Lower leg skin (tissue), 4 donors: ENCODE data around the gene INSL3. TPM values are rescaled to one million over a fixed set of nuclear protein-coding genes. Genes with fewer than 3 reads are reported as not detected.

ENCODE experiments used
- DNase-seq, 2 donors: peaks; one replicate each; pipeline ENCODE4 v3.0.0-alpha.2; 2019; ENCODE audit warnings: low spot score in 2 of 2
- H3K4me3 ChIP-seq: fragments of 200-600 bp; sonication (generic); 2 replicates; pipeline ENCODE4 v1.5.1; 2017; ENCODE audit warnings: mild to moderate bottlenecking, low read depth; ENCODE audit not compliant: poor library complexity, severe bottlenecking
- POLR2A ChIP-seq, 2 donors: fragments of 450-650 bp; IDR thresholded peaks; one replicate each; pipeline ENCODE4 v1.6.1; 2016 to 2017; ENCODE audit warnings: antibody characterized with exemption in 2 of 2, mild to moderate bottlenecking in 1 of 2, moderate library complexity in 1 of 2
- WGBS, 2 donors: methylation state at CpG; one replicate each; pipeline ENCODE4 v1.1.5; 2018; 5-methylcytosine and 5-hydroxymethylcytosine counted together
- intact Hi-C: fragments of 100-400 bp; cut with DNase I; formaldehyde crosslinking; loops from one replicate; pipeline ENCODE4 v1.15.0; 2023; ENCODE audit warnings: low total_unique reads
- total RNA-seq, 4 donors: library from RNA; depleted of rRNA; stranded (reverse); fragments of >200 nt; gene quantifications; one replicate each; pipeline ENCODE4 v1.1.0, GENCODE V29; 2016
- TF ChIP-seq, protein P1 (sequence below), 3 donors: fragments of 450-650 bp; IDR thresholded peaks; one replicate each; pipeline ENCODE4 v1.5.1; 2016; ENCODE audit warnings: antibody characterized with exemption in 3 of 3, mild to moderate bottlenecking in 3 of 3, moderate library complexity in 2 of 3

INSL3 gene
- total RNA-seq, 4 donors from 2014 or later, result not detected

DNA sequence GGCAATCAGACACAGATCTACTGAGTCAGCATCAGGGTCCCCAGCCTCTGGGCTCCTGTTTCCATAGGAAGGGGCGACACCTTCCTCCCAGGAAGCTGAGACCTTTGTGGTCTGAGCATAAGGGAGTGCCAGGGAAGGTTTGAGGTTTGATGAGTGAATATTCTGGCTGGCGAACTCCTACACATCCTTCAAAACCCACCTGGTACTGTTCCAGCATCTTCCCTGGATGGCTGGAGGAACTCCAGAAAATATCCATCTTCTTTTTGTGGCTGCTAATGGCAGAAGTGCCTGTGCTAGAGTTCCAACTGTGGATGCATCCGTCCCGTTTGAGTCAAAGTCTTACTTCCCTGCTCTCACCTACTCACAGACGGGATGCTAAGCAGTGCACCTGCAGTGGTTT lies 9.2 kb downstream of the INSL3 start:
- 71 to 75% methylated on average over 5 of the region's 5 CpGs for WGBS, 2 donors
- DNase-seq, result no peak
- TF ChIP-seq POLR2A (IDR thresholded peaks at IDR 0.05), result no peak
- TF ChIP-seq, protein P1, sequence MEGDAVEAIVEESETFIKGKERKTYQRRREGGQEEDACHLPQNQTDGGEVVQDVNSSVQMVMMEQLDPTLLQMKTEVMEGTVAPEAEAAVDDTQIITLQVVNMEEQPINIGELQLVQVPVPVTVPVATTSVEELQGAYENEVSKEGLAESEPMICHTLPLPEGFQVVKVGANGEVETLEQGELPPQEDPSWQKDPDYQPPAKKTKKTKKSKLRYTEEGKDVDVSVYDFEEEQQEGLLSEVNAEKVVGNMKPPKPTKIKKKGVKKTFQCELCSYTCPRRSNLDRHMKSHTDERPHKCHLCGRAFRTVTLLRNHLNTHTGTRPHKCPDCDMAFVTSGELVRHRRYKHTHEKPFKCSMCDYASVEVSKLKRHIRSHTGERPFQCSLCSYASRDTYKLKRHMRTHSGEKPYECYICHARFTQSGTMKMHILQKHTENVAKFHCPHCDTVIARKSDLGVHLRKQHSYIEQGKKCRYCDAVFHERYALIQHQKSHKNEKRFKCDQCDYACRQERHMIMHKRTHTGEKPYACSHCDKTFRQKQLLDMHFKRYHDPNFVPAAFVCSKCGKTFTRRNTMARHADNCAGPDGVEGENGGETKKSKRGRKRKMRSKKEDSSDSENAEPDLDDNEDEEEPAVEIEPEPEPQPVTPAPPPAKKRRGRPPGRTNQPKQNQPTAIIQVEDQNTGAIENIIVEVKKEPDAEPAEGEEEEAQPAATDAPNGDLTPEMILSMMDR (IDR thresholded peaks at IDR 0.05), result no peak
- no peak overlapping the region for H3K4me3 ChIP-seq
- intact Hi-C loops, result no loop called here

DNA sequence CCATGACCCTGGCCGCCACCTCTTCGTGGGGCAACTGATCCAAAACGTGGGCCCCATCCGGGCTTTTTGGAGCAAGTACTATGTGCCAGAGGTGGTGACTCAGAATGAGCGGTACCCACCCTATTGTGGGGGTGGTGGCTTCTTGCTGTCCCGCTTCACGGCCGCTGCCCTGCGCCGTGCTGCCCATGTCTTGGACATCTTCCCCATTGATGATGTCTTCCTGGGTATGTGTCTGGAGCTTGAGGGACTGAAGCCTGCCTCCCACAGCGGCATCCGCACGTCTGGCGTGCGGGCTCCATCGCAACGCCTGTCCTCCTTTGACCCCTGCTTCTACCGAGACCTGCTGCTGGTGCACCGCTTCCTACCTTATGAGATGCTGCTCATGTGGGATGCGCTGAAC lies 9.6 kb downstream of the INSL3 start:
- 87 to 89% methylated on average over 20 of the region's 20 CpGs for WGBS, 2 donors
- TF ChIP-seq POLR2A (IDR thresholded peaks at IDR 0.05), result no peak
- TF ChIP-seq, protein P1 (IDR thresholded peaks at IDR 0.05), result no peak
- intact Hi-C loops, result no loop called here
- H3K4me3 ChIP-seq, result no peak overlapping the region
- DNase-seq, result no peak

DNA sequence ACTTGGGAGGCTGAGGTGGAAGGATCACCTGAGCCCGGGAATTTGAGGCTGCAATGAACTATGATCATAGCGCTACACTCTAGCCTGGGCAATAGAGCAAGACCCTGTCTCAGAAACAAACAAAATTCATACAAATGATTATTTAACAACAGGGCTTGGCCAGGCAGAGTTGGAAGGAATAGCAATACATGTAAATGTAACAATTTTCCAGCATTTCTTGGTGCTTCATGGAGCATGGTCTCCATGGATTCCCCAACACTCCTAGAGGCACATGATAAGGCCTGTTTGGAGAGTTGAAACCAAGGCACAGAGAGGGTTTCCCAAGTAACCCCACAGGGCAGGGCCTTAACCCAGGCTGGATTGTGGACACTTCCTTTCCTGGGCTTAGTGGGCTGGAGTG lies 10.2 kb downstream of the INSL3 start:
- DNase-seq, result no peak
- H3K4me3 ChIP-seq, result no peak overlapping the region
- 91 to 96% methylated on average over 2 of the region's 2 CpGs for WGBS, 2 donors
- intact Hi-C loops, result no loop called here
- TF ChIP-seq, protein P1 (IDR thresholded peaks at IDR 0.05), result no peak
- no peak for TF ChIP-seq POLR2A (IDR thresholded peaks at IDR 0.05)

DNA sequence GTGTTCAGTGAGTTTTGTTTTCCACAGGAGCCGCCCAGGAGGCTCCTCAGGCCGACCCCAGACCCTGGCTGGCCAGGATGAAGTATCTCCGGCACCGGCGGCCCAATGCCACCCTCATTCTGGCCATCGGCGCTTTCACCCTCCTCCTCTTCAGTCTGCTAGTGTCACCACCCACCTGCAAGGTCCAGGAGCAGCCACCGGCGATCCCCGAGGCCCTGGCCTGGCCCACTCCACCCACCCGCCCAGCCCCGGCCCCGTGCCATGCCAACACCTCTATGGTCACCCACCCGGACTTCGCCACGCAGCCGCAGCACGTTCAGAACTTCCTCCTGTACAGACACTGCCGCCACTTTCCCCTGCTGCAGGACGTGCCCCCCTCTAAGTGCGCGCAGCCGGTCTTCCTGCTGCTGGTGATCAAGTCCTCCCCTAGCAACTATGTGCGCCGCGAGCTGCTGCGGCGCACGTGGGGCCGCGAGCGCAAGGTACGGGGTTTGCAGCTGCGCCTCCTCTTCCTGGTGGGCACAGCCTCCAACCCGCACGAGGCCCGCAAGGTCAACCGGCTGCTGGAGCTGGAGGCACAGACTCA lies 13.5 kb downstream of the INSL3 start:
- DNase-seq, result no peak
- WGBS, 2 donors, result 74 to 89% methylated on average over 35 to 38 of the region's 38 CpGs
- H3K4me3 ChIP-seq, result no peak overlapping the region
- intact Hi-C loops, result no loop called here
- TF ChIP-seq POLR2A (IDR thresholded peaks at IDR 0.05), result no peak
- TF ChIP-seq, protein P1 (IDR thresholded peaks at IDR 0.05), result no peak

DNA sequence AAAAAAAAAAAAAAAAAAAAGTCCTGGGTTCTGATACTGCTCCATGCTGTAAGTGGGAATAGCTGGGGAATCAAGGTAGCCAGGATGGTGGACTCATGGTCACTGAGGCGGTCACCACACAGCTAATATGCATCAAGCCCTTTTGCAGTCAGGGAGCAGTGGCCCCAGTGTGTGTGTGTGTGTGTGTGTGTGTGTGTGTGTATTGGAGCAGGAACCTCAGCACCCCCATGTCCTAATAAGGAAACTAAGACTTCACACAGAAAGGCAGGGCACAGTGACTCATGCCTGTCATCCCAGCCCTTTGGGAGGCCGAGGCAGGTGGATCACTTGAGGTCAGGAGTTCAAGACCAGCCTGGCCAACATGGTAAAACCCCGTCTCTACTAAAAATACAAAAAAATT lies 14.4 kb downstream of the INSL3 start:
- intact Hi-C loops, result no loop called here
- no peak overlapping the region for H3K4me3 ChIP-seq
- no peak for TF ChIP-seq POLR2A (IDR thresholded peaks at IDR 0.05)
- TF ChIP-seq, protein P1 (IDR thresholded peaks at IDR 0.05), result no peak
- WGBS, 2 donors, result 58 to 62% methylated on average over 3 of the region's 3 CpGs
- no peak for DNase-seq

DNA sequence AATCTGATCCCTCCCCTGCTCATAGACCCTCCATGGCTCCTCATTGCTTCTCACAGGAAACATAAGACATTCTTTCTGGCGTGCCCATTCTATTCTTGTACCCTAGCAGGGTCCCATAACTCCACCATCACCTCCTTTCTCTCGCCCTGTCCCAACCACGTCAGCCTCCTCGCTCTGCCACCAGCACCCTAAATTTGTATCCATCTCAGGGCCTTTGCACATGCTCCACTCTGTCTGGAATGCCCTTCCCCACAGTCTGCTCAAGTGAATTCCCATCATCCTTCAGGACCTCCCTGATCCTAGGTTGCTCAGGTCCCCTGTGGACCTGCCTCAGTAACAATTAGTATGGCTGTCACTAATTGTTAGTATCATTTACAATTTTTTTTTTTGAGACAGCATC lies 15.9 kb downstream of the INSL3 start:
- no peak overlapping the region for H3K4me3 ChIP-seq
- no peak for DNase-seq
- intact Hi-C loops, result no loop called here
- TF ChIP-seq, protein P1 (IDR thresholded peaks at IDR 0.05), result no peak
- no peak for TF ChIP-seq POLR2A (IDR thresholded peaks at IDR 0.05)
- 88 to 92% methylated on average over 4 of the region's 4 CpGs for WGBS, 2 donors
